ENCODE data around the gene CLRN1.

The CLRN1 gene

DNA sequence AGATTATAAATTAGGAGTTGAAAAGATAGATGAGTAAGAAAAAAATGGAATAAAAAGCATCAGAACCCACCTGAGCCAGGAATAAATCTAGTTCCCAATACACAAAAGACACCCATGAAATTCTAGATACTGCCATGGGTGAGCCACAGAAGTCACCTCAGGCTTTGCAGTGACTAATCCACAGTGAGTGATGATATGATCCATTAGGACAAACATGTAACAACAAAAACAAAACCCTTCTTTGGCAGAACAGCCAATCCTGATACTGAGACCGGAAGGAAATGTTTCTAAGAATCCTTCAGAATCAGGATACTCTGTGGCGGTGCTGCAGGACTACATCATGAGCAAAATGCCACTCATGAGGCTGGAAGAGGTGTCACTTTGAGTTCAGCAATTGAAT lies 52.3 kb downstream of the CLRN1 start:
- no peak for DNase-seq (ENCODE audit: low read depth)

DNA sequence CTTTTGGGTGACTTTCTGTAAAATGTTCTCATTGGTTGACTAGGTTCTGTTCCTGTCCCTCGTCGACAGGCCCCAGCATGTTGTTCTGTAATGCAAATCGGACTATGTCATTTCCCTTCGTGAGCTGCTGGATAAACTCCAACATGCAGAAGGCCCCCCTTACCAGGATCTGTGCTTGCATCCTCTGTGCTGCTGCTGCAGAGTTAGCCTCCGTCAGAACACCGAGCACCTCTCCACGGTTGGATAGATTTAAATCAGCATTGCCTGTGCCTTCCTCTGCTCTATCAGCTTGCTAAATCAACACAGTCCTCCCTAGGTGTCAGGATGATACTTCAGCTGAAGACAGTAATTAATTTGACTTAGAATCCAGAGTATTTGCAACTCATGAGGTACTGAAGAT lies 54.6 kb downstream of the CLRN1 start:
- DNase-seq (ENCODE audit: low read depth): no peak

DNA sequence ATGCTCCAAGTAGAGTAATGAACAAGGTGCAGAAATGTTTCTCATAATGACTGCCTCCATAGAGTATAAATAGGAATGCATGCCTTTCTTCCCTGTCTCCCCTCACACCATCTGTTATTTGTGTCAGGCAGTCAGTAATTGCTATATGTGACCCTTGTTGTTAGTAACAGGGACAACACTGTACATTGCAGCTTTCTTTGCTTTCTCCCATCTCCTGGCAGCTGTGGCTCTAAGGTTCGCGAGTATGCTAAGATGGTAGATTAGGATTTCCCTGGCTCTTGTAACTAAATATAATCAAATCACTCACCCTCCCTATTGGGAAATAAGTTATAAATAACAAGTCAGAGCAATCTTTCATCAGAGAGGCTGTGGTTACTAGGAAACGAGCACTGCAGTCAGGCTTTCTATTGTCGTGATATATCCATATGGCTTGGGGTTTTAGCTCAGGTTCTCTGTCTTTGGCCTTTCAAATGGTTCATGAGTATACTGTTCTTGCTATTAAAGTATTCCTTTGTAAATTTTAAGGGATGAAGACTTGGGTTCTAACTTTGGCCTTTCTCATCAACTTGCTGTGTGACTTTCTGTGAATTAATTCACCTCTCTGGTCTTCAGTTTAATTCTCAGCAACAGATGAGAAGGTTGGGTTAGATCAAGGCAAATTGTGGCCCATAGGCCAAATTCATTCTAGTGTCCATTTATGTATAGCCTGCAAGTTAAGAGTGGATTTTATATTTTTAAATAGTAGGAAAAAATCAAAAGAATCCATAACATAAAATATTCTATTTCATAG lies 59.2 kb downstream of the CLRN1 start:
- no peak for DNase-seq (ENCODE audit: low read depth)

DNA sequence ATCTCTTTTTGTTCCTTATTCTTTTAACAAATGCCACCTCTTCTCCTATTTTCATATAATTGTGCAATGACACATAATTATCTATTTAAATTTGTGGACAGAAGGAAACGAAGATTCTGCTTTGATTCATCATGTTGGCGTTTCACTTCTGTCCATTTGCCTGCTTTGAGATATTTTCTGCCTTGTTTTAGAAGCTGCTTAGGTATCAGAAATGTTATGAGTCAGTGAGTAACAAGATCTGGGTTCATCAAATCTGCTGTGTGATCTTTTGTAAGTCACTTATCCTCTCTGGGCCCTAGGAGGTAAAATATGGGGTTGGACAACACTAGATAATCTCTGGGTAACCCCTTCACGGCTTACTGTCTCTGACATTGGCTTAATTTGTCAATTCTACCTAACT lies 60.0 kb downstream of the CLRN1 start:
- no peak for DNase-seq (ENCODE audit: low read depth)

DNA sequence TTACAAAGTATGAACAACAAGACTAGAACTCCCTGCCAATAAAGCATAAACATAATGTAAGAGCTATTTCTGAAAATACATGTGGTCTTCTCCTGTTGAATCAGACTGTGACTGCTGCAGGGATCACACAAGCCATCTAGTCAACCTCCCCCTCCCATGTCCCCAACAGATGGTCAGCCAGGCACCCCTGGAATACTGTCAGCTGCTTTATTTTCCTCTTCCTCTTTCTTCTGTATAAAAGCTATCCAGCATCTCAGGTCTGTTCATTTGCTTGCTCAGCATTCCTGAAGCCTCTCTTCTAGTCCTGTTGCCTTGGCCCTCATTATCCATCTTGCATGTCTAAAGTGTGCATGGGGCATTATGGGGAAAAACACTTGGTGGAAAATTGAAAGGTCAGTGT lies 60.8 kb downstream of the CLRN1 start:
- no peak for DNase-seq (ENCODE audit: low read depth)

DNA sequence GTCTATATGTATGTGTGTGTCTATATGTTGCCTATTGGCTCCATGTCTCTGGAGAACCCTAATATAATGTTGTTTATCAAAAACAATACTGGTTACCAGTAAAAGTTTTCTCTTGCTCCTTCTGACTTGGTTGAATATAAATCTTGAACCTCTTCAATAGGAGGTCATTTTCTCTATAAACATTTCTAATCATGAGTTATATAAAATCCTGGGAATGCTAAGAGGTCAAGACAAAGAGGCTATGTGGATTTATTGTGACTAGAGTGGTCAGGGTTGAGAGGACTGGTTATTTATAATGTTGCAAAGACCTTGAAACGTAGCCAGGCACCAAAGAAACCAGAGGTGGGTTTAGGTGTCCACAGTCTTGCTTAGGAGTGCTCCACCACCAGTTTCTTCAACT lies 66.1 kb downstream of the CLRN1 start:
- DNase-seq (ENCODE audit: low read depth): no peak

DNA sequence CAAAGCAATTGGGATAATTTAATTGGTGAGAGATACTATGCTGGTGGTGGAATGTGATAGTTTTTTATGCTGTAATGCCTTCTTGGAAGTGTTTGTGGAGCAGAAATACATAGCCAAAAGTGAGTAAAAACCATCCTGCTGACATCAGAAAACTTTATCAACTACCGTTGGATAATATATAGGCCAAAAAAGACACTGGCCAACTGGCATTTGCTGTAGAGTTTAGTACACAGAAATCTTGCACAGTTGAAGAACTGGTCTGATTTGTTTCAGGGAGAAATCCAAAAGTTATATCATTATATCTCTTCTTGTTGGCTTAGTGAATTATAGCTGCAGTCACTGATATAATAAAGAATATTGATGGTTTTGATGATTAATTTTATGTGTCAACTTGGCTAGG lies 66.8 kb downstream of the CLRN1 start:
- DNase-seq (ENCODE audit: low read depth): no peak

DNA sequence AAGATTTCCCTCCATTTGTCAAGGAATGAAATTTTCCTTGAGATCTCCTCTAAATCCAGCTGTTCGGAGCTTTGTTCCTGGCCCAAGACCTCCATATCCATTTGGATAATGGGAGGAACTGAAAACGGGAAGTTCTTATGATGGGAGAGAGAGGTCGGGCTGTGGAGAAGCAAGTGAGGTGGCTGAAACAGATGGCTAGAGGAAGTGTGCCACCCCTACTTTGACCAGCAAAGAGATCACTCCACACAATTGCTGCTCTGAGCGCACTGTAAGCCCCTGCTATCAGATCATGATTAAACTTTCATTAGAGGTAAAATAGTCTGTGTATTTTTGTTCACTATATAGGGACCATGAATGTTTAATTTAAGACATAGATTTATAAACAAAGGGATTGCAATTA lies 67.2 kb downstream of the CLRN1 start, which contains the start of gene MINDY4B:
Gene MINDY4B (minus strand): TSS at position 101 of the 400 bp plus-strand sequence. CDS start 0 bp downstream, at position 101.
- no peak for DNase-seq (ENCODE audit: low read depth)

DNA sequence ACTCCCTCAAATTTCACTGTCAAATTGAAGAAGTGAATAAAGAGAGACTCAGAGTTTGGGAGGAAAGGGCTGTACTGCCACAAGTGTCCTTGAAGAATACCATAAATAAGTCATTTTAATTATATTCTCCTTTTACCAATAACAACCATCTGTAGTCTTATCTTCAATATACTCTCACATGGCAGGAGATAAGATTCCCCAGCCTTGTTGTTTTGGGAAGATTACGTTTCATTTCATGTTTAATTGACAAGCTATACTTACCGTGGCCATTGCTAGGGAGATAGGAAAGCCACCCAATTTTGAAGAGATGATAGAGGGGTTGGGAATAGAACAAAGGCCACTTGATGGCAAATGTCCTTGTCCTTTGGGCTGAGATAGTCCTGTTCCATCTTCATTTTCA lies 69.5 kb downstream of the CLRN1 start:
- DNase-seq (ENCODE audit: low read depth): no peak

DNA sequence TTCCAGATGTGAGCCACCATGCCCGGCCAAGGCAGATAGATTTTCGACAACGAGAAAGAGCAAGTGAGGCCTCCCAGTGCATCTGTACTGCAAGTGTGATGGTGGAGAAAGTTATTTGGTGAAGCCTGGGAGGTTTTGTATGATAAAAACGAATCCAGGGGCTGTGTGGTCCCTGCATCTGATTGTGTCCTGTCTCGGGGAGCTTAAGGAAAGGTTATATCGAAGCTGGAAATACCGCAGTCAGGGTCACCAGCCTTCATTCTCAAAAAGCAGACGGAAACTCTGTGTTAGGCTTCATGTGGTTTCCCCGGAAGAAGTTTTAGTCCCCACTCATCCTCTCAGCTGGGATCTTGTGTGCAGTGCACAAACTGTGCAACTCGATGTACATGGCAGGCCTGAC lies 70.7 kb downstream of the CLRN1 start:
- no peak for DNase-seq (ENCODE audit: low read depth)

DNA sequence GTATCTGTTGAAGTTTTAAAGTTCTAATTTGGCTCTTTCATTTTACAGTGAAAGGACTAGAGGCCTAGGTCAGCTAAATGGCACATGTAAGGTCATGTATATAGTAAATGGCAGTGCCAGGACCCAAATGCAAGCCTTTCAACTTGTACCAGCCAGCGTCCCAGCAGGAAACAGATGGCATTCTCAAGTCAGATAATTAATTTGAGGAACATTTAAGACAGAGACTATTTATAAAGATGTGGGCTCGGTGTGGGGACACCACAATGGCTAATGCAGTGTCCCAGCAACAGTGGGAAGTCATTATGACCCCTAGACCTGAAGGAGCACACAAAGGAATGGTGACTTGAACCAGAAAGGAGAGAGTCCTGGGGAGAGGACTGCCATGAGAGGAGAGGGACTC lies 73.4 kb downstream of the CLRN1 start:
- DNase-seq (ENCODE audit: low read depth): no peak

DNA sequence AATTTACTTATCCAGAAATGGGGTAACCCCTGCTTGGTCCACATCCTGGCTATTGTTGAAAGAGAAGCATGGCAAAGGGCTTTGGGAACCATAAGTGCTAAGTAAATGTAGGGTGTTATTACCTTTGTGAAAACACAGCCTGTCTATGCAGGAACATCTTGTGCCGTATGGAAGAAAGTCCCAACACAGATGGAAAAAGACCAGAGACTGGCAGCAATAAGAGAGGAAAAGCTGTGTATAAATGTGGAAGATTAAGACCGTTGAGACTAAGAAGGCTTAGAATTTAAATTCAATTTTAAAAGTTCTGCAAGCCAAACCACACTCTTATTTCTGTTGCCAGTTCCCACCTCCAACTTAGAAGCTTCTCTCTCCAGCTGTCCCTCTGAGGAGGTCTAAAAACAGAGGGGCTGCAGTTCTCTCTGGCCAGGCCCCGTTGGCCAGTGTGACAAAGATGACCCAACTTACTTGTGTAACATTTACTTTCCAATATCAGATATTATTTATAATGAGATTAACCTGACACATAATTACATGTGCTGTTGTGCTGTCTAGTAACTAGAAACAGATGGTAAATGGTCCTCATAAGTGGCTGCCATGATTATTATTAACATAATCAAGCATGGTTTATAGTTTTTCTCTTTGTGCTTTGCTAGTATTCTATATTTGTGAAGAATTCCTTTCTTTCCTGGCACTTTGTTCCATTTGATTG lies 74.3 kb downstream of the CLRN1 start:
- no peak for DNase-seq (ENCODE audit: low read depth)

DNA sequence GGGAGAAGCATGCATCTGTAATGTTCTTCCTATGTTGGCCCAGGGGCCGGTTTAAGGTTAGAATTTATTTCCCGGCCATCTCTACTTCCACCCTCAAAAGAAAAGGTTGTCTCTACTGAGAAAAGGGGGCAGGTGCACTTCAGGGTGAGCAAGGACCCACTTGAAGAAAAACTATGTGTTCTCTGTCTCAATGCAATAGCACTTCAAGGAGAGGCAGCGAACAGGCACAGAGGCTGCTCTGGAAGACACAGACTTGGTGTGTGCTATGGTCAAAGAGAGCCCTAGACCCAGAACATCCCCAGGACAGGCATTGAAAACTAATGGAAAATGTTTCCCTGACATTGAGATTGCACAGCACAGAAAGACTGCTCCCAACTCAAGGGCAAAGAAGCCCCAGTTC lies 74.9 kb downstream of the CLRN1 start:
- no peak for DNase-seq (ENCODE audit: low read depth)

DNA sequence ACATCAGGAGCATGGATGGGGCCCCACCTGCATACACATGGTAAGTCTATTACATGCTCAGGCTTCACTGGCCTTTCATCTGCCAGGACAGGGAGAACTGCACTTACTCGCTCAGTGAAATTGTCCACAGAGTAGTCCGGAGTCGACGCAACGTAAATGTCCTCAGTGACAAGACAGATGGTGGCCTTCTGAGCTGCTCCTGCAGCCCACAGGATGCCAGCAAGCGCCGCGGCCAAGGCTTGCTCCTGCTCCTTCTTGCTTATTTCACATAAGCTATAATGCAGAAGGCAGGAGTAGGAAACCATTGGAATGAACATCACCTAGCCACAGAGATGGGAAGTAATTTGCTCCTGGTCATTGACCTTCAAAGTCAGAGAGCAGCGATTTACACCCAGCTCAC lies 81.7 kb downstream of the CLRN1 start:
- no peak for DNase-seq (ENCODE audit: low read depth)

DNA sequence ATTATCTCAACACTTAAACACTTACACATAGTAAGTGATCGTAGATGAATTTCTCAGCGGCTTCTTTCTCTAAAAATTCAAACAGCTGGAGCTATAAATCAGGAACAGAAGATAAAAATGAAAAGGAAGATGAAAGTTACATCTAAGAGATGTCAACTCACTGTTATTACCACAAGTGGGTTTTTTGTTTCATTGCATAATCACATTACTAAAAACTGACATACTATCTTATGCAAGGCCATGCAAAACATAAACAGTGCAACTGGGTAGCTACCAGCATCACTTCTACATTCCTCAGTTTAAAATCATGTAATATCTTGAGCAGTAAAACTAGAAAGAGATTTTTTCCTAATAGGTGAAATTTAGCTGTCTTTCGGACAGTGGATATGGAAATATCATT lies 82.2 kb downstream of the CLRN1 start:
- DNase-seq (ENCODE audit: low read depth): no peak

DNA sequence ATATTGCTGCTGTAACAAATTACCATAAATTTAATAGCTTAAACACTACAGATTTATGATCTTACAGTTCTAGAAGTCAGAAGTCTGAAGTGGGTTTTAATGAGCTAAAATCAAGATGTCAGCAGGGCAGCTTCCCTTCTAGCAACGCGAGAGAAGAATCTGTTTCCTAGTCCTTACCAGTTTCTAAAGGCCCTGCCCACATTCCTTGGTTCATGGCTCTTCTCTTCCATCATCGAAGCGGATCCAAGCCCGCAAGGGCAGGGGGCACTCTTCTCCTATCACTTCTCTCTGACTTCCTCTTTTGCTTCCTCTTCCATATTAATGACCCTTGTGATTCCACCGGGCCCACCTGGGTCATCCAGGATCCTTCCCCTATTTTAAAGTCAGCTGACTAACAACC lies 83.4 kb downstream of the CLRN1 start:
- DNase-seq (ENCODE audit: low read depth): no peak

DNA sequence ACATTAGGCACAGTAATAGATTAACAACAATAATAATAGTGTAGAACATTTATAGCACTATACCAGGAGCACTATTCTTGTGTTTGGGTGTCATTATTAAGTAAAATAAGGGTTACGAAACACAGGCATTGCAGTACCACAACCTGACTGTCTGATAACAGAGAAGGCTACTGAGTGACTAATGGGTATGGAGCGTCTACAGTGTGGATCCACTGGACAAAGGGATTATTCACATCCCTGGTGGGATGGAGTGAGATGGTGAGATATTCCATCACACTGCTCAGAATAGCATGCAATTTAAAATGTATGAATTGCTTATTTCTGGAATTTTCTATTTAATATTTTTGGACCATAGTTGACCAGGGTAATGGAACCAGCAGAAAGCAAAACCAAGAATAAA lies 85.5 kb downstream of the CLRN1 start:
- DNase-seq (ENCODE audit: low read depth): no peak

DNA sequence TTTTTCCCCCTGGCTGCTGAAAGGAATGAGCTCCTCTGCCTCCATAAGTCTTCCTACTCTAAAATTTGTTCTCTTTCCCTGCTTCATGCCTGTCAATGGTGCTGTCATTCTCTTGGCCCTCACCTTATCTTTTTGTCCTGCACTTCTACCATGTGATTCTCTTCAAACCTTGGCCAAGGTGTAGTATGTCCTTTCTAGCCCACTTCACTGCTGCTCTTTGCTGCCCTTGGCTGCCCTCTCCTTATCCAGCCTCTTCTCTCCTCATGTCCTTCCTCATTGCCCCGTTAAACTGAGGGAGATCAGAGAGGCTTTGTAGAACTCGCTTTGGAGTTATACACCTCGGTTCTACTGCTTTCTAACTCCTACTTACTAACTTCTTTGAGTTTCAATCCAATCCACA lies 87.0 kb downstream of the CLRN1 start:
- no peak for DNase-seq (ENCODE audit: low read depth)

DNA sequence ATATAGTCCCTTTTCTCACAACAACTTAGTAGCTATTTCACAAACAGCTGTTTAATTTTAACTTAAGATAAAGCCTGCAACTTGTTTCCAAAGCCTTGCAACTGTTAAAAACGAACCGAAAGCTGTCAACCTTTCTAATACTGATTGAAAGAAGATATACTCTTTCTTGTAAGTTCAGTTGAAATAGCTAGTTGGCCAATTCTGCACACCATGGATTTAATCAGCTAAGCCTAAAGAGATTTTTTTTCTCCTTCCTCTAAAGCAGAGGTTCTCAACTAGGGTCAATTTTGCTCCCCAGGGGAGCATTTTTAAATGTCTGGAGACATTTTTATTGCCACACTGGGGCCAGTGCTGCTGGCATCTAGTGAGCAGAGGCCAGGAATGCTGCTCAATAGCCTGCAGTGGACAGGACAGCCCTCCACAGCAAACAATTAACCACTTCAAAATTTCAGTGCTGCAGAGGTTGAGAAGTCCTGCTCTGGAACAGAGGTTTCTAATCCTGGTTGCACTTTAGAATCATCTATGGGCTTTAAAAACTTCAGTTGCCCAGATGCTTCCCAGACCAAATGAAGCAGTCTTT lies 93.4 kb downstream of the CLRN1 start:
- no peak for DNase-seq (ENCODE audit: low read depth)

DNA sequence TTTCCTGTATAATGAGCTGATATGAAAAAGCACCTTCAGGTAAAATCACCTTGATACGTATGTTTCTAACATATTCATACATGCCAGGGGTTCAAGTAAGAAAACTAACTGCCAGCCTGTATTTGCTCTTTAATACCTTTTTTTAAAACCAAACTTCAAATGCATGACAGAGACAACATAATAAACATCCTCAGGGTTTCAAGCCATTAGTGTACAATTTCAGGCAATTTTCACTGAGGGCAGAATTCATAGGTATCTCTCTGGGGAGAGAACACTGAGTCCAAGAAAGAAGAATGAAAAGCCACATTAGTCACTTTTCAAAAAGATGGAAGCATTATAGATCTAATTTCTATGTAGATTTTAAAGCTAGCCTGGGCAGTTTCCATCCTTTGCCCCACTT lies 94.2 kb downstream of the CLRN1 start:
- no peak for DNase-seq (ENCODE audit: low read depth)

DNA sequence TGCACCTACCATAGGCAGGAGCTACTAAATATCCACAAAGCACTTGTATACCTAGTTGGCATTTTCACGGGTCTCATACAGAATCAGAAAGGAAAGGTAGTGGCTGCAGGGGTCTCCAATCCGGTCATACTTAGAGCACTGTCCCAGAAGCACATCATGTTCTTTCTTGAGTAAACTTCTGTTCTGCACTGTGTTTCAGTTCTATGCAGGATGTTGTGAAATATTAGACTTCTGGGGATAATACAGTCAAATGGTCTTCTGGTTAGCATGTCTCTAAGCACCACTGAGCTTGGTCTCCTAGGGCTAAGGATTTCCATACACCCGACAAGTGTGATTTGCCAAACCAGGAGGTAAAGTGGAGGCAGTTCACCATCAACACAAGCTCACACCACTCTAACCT lies 95.2 kb downstream of the CLRN1 start:
- no peak for DNase-seq (ENCODE audit: low read depth)

DNA sequence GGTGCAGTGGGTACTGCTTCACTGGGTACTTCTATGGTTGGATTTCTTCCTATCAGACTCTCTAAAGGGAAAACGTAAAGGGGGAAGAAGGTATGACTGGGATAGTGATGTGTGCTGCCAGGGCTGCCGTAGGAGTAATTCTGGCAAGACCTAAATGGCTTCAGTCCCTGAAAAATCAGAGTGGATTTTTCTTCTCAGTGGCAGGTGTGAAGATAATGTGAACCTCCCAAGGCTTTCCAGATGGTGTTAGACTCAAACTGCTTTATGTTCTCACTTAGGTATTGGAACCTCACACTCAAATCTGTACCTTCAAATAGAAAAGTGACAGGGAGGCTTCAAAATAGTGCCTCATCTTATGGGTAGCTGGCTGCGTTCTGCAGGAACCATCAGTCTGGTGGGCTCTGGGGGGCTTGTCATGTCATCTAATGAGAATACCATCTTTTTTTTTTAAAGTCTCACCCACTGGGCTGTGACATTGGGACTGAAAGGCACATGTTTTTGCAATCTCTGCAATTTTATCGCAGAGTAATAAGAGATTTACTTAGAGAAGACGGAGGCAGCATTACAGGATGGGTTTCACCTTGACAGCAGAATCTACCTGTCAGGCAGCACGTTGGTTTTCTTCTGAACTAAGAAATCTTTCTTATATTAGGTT lies 95.8 kb downstream of the CLRN1 start:
- DNase-seq (ENCODE audit: low read depth): no peak

Data from HS-27A (cell line).